HG03108 (cell line): ENCODE data around the gene USP6NL.

Experiments used
- ATAC-seq: cut with Tn5 transposase; IDR thresholded peaks from one replicate; pipeline ENCODE4 v1.9.1; 2021; ENCODE audit warnings: moderate library complexity; ENCODE audit not compliant: unreplicated experiment

Gene USP6NL

GRCh38 chr10:11483201-11484148 lies 128.0 kb downstream of the USP6NL start:
- no peak for ATAC-seq

DNA sequence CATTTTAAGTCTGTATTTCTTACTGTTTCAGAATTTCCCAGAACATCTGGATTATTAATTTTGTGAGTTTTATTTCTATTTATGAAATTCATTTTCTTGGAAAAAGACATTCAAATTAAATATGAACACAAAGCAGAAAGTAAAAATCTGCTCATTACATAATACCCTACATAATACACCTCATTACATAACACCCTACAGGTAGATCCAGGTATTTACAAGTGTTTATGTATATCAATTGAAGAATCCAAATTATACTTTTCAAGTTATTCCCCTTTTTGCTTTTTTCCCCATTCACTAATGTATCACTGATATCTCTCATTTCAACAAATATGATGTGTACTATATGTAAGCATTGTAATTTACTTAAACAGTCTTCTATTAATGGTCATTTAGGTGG lies 129.1 kb downstream of the USP6NL start:
- no peak for ATAC-seq

- ATAC-seq = no peak
These were observed 130.8 kb downstream of the USP6NL start for GRCh38 chr10:11480687-11481086.

DNA sequence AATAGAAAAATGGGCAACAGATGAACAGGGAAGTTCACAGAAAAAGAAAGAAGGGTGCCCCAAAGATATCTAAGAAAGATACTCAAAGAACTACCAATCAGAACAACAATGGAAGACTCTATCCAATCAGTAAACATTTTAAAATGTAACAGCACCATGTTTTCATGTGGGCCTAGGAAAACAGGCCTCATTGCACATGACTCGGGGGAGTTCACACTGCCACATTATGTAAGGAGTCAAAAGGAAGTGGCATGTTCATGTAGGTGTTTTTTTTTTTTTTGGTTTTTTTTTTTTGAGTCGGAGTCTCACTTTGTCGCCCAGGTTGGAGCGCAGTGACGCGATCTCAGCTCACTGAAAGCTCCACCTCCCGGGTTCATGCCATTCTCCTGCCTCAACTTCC lies 132.2 kb downstream of the USP6NL start:
- no peak for ATAC-seq

DNA sequence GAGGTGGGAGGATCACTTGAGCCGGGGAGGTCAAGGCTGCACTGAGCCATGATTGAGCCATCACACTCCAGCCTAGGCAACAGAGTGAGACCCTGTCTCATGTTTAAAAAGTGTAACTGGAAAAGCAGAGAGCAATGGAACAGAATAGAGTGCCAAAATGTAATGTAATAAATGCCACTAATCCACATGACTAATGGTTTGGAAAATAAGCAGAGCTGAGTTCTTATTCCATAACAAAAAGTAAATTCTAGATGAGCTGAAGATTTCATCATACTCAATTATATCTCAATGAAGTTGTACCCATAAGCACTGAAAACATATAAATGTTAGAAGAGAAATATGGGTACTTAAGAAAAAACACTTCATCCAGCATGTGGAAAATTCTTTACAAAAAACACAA lies 132.6 kb downstream of the USP6NL start:
- ATAC-seq = no peak

DNA sequence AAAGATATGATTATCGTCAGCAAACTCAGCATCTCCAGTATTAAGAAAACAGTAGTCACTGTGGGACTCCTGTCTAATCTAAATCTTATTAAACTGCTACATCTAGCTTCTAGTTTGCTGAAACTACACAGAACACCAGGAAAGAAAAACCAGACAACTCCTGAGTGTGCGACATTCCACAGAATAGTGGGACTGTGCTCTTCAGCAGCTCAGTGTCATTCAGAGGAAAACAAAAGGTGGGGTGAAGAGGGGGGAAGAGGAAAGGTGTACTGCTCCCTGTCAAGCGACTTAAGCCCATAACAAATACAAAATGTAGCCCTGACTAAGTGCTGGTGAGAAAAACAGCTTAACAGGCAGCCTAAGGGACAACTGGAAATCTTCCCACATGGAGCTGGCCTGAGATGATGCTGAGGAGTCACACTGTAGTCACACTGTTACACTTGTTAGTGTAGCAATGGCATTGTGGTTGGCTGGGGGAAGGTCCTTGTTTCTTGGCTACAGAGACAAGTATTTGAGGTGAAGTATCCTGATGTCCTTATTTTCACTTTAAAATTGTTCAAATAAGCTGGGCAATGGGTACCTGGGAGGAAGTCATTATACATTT lies 135.5 kb downstream of the USP6NL start:
- no peak for ATAC-seq

- no peak for ATAC-seq
These were observed 138.2 kb downstream of the USP6NL start for GRCh38 chr10:11473128-11473760.

DNA sequence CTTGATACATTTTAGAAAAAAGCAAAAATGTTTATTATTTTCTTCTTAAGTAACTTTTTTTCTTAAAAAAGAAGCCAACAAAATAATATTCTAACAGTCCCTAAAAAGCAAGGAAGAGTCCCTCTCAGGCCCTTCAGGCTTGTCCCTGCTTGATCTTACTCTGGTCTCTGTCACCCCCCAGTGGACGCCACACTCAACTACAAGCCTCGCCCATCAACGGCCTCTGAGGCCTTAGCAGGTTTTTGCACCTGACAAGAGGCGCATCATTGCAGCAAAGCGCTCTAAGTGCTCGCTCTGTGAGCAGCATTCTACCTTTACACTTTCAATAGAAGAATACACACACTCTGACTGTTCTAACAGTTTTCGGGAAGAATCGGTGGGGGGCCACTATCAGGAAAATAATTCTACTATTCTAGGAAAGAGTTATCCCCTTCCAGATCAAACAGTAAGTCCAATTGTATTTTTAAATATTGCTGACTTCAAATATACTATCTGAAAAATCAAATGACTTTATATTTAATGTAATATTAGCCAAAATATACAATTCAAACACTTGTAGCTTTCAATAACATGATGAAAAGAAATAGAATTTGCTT lies 139.2 kb downstream of the USP6NL start:
- ATAC-seq = no peak

DNA sequence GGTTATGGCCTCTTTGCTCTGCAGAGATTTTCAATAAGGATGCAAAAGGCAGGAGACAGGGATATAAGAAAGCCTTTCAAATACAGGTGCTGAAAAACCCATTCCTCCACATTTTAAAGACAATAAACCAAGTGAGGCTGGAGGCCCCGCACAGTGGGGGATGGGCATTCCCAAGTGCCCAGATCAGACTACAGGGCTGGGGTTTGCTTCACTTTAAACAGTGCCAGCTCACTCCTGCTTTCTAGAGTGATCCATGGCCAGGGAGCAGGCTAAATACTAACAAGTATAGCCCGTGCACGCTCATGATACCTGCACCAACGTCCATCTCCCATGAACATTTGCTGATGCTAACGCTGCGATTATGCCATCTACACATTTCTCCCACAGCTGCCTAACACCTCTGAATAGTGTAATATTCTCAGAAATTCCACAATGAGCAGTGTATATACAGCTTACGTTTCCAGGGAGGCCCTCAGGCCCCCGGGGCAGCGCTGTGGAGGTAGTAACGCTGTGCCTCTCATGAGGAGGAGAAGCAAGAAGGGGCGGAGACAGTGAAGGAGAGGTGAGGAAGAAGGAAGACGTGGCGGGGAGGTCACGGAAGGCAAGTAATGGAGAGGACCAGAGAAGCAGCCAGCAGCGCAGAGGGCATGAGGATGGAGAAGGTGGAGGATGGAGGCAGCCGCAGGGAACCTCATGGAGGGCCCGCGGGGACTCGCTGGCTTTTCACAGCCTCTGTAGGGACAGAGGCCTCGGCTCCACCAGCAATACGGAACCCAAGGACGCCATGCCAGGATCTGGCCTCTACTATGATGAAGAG lies 141.7 kb downstream of the USP6NL start:
- ATAC-seq = no peak

DNA sequence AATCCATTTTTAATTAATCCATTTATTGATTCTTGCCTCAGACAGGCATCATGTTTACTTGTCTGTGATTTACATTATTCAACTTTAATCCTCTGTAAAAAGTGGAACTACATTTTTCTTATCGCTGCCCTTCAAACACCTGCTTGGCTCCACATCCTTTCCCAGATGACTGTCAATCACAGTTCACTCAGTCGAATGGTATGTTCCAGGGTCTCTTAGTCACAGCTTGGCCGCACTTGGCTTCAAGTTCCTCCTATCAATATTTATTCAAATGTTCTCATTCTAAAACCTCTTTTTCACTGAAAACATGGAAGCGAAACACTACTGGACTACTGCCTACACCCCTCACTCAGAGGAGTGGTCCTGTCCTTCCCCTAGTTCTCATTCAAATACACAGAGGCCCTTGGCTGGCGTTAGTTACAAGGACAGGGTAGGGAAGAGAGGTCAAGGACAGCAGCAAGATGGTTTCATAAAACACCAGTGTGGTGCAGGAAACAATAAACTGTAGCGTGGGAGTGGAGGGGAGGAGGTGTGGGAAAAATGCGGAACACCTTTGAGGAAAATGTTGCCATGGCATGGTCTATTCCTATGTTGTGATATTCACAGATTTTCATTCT lies 143.2 kb downstream of the USP6NL start:
- ATAC-seq = no peak

GRCh38 chr10:11465406-11465805 lies 146.0 kb downstream of the USP6NL start:
- ATAC-seq = no peak

GRCh38 chr10:11463111-11463510 lies 148.3 kb downstream of the USP6NL start:
- ATAC-seq = no peak

- no peak for ATAC-seq
These were observed 149.4 kb downstream of the USP6NL start for GRCh38 chr10:11462071-11462470.

GRCh38 chr10:11457336-11457735 lies 154.1 kb downstream of the USP6NL start:
- no peak for ATAC-seq

DNA sequence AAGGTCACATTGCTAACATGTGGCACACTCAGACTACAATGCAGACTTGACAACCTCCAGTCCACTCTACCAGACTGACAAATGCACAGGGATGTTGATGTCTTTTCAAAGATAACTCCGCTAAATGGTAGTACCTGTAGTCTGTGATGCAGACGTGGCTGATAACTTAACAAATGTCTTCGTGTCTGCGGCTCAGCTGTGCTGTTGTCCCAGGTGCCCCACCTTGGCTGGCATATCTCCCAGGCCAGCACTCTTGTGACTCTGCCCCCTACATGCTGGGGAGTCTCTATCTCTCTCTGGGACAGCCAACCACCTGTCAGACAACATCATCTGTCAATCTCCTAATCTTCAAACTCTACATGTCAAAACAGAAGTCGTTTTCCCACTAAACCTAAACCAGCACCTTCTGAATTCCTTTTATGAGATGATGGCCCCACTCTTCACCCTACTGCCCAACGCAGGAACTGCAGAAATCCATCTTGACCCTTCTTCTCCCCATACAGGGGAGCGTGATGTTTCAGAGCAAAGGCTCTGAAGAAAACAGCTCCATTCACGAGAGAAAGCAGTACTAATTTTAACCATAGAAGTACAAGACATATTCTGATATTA lies 156.4 kb downstream of the USP6NL start:
- no peak for ATAC-seq

GRCh38 chr10:11454160-11454559 lies 157.3 kb downstream of the USP6NL start:
- ATAC-seq = no peak

DNA sequence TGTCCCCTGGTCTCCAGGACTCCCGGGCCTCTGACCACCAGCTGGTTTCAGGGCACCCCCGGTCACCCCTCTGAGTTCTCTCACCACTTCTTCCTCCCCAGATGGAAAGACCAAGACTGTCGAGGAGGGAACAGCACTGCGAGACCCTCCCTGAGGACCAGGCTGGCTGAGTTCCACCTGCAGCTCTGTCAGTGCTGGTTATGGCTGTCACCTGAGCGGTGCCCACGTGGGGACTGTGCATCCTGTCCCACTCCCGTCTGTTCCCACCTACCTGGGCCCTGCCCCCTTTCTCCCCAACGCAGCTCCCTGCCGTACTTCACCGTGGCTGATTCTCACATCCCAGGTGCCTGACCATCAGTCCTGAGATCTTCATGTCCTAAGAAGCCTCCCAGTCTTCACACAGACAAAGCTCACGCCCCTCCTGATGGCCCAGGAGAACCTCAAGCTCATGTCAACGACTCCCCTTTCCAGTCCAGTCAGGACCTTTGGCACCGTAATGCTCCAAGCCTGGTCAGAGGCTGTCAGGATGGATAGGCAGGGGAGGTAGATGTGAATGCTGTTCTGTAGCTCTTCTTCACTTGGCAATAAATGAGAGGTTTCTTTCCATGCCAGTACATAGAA lies 159.7 kb downstream of the USP6NL start:
- no peak for ATAC-seq

GRCh38 chr10:11450427-11450826 lies 161.0 kb downstream of the USP6NL start:
- ATAC-seq = no peak

DNA sequence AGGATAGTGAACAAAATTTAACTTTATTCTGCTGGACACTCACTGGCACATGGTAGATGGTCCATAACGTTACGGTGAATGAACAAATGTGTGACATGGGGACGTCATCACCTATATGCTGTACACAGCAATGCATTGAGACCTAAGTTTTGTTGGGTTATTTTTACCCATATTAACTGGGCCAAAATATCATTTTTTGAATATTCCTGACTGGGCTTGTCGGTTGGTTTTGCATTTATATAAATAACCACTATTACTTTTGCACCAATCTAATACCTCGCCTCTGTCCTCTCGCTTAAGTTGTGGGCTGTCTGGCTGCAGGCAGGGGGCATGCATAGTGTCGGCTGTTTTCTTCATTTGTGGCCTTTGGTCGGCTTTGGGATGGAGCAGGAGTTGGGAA lies 161.7 kb downstream of the USP6NL start:
- ATAC-seq = no peak
